ENCODE results near the gene PANX1.

PANX1 gene

DNA sequence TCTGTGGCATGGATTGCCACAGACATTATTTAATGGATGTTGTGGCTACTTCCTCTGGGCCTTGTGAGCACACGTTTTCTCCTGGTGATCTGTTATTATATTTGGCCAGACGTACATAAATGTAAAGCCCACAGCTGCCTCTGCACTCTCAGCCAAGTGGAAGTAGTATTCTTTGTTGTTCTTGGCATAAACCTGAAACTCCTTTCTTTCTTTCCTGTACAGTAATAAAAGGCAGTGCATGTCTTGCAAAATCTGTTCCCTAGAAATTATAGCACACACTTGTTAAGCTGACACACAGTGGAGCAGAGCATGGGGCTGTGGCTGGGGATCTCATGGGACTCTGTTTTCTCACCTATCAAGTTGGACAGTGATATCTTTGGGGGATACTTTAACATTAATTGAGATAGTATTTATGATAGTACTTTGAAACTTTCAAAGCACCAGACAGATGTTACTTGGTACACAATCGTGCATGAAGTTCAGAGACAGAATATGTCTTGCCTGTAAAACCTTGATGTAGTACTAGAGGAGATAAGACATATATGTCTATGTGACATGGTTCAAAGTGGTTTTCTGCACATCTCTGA, 20.9 kb downstream of the PANX1 start:
- H2AFZ ChIP-seq (ENCODE audit: low read depth, low read length, severe bottlenecking): no peak overlapping the region
- H3K79me2 ChIP-seq (ENCODE audit: insufficient read depth, low read length): peaks cover 33% of the 10 kb centered on the region; the same call in 1 of the 2 replicates
- H3K9ac ChIP-seq (ENCODE audit: low read length): no peak overlapping the region
- H4K20me1 ChIP-seq (ENCODE audit: low read depth, low read length): no peaks in the 10 kb centered on the region
- no peaks in the 10 kb centered on the region for H3K9me3 ChIP-seq (ENCODE audit: insufficient read depth, low read length)
- no peaks in the 10 kb centered on the region for H3K9me2 ChIP-seq (replicated peaks; ENCODE audit: insufficient read depth, low read length)
- H3F3A ChIP-seq (ENCODE audit: insufficient read depth): no peaks in the 10 kb centered on the region
- H3K4me2 ChIP-seq (ENCODE audit: low read depth, low read length, poor library complexity, severe bottlenecking): no peak overlapping the region
- no peaks in the 10 kb centered on the region for H3K36me3 ChIP-seq (ENCODE audit: low read length)
- H3K27ac ChIP-seq (ENCODE audit: low read depth, low read length): no peak overlapping the region
- TF ChIP-seq, protein P1, sequence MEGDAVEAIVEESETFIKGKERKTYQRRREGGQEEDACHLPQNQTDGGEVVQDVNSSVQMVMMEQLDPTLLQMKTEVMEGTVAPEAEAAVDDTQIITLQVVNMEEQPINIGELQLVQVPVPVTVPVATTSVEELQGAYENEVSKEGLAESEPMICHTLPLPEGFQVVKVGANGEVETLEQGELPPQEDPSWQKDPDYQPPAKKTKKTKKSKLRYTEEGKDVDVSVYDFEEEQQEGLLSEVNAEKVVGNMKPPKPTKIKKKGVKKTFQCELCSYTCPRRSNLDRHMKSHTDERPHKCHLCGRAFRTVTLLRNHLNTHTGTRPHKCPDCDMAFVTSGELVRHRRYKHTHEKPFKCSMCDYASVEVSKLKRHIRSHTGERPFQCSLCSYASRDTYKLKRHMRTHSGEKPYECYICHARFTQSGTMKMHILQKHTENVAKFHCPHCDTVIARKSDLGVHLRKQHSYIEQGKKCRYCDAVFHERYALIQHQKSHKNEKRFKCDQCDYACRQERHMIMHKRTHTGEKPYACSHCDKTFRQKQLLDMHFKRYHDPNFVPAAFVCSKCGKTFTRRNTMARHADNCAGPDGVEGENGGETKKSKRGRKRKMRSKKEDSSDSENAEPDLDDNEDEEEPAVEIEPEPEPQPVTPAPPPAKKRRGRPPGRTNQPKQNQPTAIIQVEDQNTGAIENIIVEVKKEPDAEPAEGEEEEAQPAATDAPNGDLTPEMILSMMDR (IDR thresholded peaks at IDR 0.05; ENCODE audit: insufficient read depth, low read length, poor library complexity, severe bottlenecking): no peak
- no peak for TF ChIP-seq EZH2phosphoT487 (conservative IDR thresholded peaks at IDR 0.05; ENCODE audit: low read length)
- no peaks in the 10 kb centered on the region for H3K27me3 ChIP-seq (ENCODE audit: low read length)
- no peak overlapping the region for H3K4me3 ChIP-seq (ENCODE audit: insufficient read depth, low read length, poor library complexity, severe bottlenecking)

DNA sequence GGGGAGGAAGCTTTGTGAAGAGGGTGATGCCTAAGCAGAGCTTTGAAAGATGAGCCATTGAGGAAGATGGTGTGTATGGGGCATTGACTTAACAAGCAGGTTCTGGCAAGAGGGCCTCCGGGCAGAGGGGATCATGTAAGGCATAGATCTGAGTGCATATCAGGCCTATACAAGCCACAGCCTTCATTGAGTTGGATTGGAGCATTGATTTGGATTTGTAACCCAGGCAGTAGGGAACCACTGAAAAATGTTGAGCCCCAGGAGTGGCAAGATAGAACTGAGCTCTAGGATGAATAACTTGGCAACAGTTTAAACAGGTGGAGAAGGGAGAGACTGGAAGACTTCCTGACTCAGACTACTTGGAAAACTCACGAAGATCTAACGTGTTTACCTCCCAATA, 21.4 kb downstream of the PANX1 start:
- H3K9me2 ChIP-seq (replicated peaks; ENCODE audit: insufficient read depth, low read length): no peaks in the 10 kb centered on the region
- H3K27ac ChIP-seq (ENCODE audit: low read depth, low read length): no peak overlapping the region
- no peak overlapping the region for H3K4me3 ChIP-seq (ENCODE audit: insufficient read depth, low read length, poor library complexity, severe bottlenecking)
- peaks cover 33% of the 10 kb centered on the region; the same call in 1 of the 2 replicates for H3K79me2 ChIP-seq (ENCODE audit: insufficient read depth, low read length)
- H4K20me1 ChIP-seq (ENCODE audit: low read depth, low read length): no peaks in the 10 kb centered on the region
- H3F3A ChIP-seq (ENCODE audit: insufficient read depth): no peaks in the 10 kb centered on the region
- TF ChIP-seq, protein P1 (IDR thresholded peaks at IDR 0.05; ENCODE audit: insufficient read depth, low read length, poor library complexity, severe bottlenecking): no peak
- TF ChIP-seq EZH2phosphoT487 (conservative IDR thresholded peaks at IDR 0.05; ENCODE audit: low read length): no peak
- no peaks in the 10 kb centered on the region for H3K9me3 ChIP-seq (ENCODE audit: insufficient read depth, low read length)
- no peaks in the 10 kb centered on the region for H3K27me3 ChIP-seq (ENCODE audit: low read length)
- no peaks in the 10 kb centered on the region for H3K36me3 ChIP-seq (ENCODE audit: low read length)
- H3K9ac ChIP-seq (ENCODE audit: low read length): no peak overlapping the region
- no peak overlapping the region for H2AFZ ChIP-seq (ENCODE audit: low read depth, low read length, severe bottlenecking)
- no peak overlapping the region for H3K4me2 ChIP-seq (ENCODE audit: low read depth, low read length, poor library complexity, severe bottlenecking)

DNA sequence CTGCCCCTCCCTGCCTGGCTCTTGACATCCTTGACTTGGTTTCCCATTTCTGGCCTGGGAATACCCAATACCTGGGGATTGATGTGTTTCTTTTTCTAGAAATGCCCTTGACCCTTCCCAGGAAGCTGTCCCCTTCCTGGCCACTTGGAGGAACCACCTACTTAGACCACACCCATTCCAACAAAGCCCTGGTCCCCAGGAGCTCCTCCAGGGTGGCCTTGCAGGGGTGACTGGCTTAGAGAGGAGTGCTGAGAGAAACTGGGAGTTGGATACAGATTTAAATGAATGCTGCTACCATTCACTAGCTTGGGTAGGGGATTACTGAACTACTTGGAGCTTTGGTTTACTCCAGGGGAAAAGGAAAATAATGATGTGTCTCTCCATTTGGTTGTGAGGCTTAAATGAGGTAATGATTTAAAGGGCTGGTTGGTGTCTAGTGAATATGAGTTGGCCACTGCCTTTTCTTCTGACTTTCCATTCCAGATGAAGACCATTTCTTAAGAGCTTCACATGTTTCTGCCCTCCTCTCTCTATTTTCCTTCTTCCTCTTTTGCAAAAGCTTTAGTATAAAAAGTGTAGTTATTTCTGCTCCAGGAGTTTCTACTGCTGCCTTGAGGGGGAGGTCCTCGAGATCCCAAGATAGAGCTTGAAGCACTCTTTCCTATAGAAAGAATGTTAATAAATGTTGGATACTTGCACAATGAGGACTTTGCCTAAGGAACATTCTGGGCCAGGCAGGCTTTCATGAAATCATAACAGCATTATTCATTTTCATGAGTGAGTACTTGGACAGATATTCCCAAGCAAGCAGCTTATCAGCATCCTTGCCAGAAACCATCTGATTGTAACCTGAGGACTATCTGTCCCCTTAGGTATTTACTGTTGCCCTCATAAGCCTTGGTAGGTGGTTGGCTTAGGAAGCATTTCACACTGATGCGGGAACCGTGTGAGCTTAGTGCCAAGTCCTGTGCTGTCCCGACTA, 22.4 kb downstream of the PANX1 start:
- no peaks in the 10 kb centered on the region for H3K36me3 ChIP-seq (ENCODE audit: low read length)
- H4K20me1 ChIP-seq (ENCODE audit: low read depth, low read length): no peaks in the 10 kb centered on the region
- no peaks in the 10 kb centered on the region for H3K27me3 ChIP-seq (ENCODE audit: low read length)
- H3K79me2 ChIP-seq (ENCODE audit: insufficient read depth, low read length): peaks cover 33% of the 10 kb centered on the region; the same call in 1 of the 2 replicates
- H3K4me3 ChIP-seq (ENCODE audit: insufficient read depth, low read length, poor library complexity, severe bottlenecking): no peak overlapping the region
- H3K27ac ChIP-seq (ENCODE audit: low read depth, low read length): no peak overlapping the region
- no peaks in the 10 kb centered on the region for H3K9me3 ChIP-seq (ENCODE audit: insufficient read depth, low read length)
- H3K9ac ChIP-seq (ENCODE audit: low read length): no peak overlapping the region
- H3K4me2 ChIP-seq (ENCODE audit: low read depth, low read length, poor library complexity, severe bottlenecking): no peak overlapping the region
- no peaks in the 10 kb centered on the region for H3K9me2 ChIP-seq (replicated peaks; ENCODE audit: insufficient read depth, low read length)
- H3F3A ChIP-seq (ENCODE audit: insufficient read depth): no peaks in the 10 kb centered on the region
- no peak overlapping the region for H2AFZ ChIP-seq (ENCODE audit: low read depth, low read length, severe bottlenecking)
- no peak for TF ChIP-seq EZH2phosphoT487 (conservative IDR thresholded peaks at IDR 0.05; ENCODE audit: low read length)
- TF ChIP-seq, protein P1 (IDR thresholded peaks at IDR 0.05; ENCODE audit: insufficient read depth, low read length, poor library complexity, severe bottlenecking): no peak

Data from SU-DHL-6 (cell line).